HG02588 (cell line): ENCODE data around the gene GPHN.

Source experiments
- ATAC-seq: cut with Tn5 transposase; IDR thresholded peaks from one replicate; pipeline ENCODE4 v1.9.1; 2021; ENCODE audit warnings: mild to moderate bottlenecking, moderate library complexity; ENCODE audit not compliant: unreplicated experiment

GPHN gene

GRCh38 chr14:67133595-67134441 is 625.9 kb downstream of the GPHN start:
- no peak for ATAC-seq

GRCh38 chr14:67137744-67138371 is 629.9 kb downstream of the GPHN start:
- no peak for ATAC-seq

GRCh38 chr14:67140556-67140955 is 632.6 kb downstream of the GPHN start:
- no peak for ATAC-seq

- ATAC-seq, result no peak
Observed at GRCh38 chr14:67141146-67141900, 633.4 kb downstream of the GPHN start.

GRCh38 chr14:67151082-67151666 is 643.2 kb downstream of the GPHN start:
- ATAC-seq, result no peak

GRCh38 chr14:67158566-67158965 is 650.6 kb downstream of the GPHN start:
- no peak for ATAC-seq

- no peak for ATAC-seq
Observed at GRCh38 chr14:67162385-67162784, 654.4 kb downstream of the GPHN start.

- no peak for ATAC-seq
Observed at GRCh38 chr14:67166450-67166853, 658.5 kb downstream of the GPHN start.

- ATAC-seq, result no peak
Observed at GRCh38 chr14:67167420-67168109, 659.6 kb downstream of the GPHN start.

- no peak for ATAC-seq
Observed at GRCh38 chr14:67168110-67168441, 660.1 kb downstream of the GPHN start.

GRCh38 chr14:67170660-67171059 is 662.7 kb downstream of the GPHN start:
- no peak for ATAC-seq

GRCh38 chr14:67172056-67172455 is 664.1 kb downstream of the GPHN start:
- no peak for ATAC-seq

GRCh38 chr14:67172520-67172919 is 664.6 kb downstream of the GPHN start:
- ATAC-seq, result no peak

- ATAC-seq, result no peak
Observed at GRCh38 chr14:67173719-67174118, 665.8 kb downstream of the GPHN start.

- no peak for ATAC-seq
Observed at GRCh38 chr14:67186172-67186768, 678.3 kb downstream of the GPHN start.

GRCh38 chr14:67186789-67187584 is 679.0 kb downstream of the GPHN start:
- no peak for ATAC-seq

- no peak for ATAC-seq
Observed at GRCh38 chr14:67187826-67188225, 679.9 kb downstream of the GPHN start.

GRCh38 chr14:67188326-67188725 is 680.4 kb downstream of the GPHN start:
- ATAC-seq, result no peak

GRCh38 chr14:67191768-67192290 is 683.9 kb downstream of the GPHN start:
- no peak for ATAC-seq
